ENCODE measurements around the gene BBOX1. TPM values are rescaled to one million over a fixed set of nuclear protein-coding genes. Genes with fewer than 3 reads are reported as not detected.

BBOX1 gene
- total RNA-seq, 4 donors from 2014 or later = not detected

DNA sequence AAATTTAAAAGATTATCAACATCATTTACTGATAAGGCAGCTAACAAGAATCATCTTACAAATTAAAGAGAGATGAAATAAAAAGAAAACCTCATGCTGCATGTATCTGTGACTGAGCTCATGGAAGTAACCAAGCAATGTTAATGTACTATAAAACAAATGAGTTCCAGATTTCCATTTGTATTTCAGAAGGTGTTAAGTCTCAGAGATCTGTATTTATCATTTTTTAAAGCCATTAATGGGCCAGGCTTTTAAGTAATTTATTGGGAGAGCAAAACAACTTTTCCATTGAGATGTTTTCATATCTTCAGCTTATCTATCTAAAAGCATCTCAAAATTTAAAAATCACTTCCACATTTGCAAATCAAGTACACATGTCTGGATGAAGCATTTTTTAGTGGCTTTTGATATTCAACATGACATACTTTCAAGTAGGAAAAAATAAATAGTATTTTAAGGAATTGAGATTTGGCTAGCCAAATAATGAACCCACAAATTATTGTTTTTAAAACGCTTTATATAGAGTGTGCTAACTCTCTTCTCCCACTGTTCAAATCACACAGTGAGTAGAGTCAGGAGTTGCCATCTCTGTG, 17.9 kb upstream of the BBOX1 start:
- 65 to 83% methylated on average over 1 of the region's 1 CpG for WGBS, 2 donors (ENCODE audit: low coverage in 1 of 2)
- H3K4me3 ChIP-seq = no peak overlapping the region
- intact Hi-C loops (cut with DNase I; ENCODE audit: low total_unique reads) = no loop called here
- in situ Hi-C loops (cut with MboI; ENCODE audit: low pct_ligation_motif_present in 1 of 4, low pct_unique_long_range_greater_than_20kb in 1 of 4, low sequenced_read_pairs in 3 of 4) = no loop called here
- no peak overlapping the region for H3K27ac ChIP-seq
- no peaks in the 10 kb centered on the region for H3K9me3 ChIP-seq
- H3K36me3 ChIP-seq = no peaks in the 10 kb centered on the region
- TF ChIP-seq EP300 (IDR thresholded peaks at IDR 0.05; ENCODE audit: low read depth) (no peak), POLR2AphosphoS5 (IDR thresholded peaks at IDR 0.05) (no peak), POLR2A (IDR thresholded peaks at IDR 0.05) (no peak)
- TF ChIP-seq, protein P1, sequence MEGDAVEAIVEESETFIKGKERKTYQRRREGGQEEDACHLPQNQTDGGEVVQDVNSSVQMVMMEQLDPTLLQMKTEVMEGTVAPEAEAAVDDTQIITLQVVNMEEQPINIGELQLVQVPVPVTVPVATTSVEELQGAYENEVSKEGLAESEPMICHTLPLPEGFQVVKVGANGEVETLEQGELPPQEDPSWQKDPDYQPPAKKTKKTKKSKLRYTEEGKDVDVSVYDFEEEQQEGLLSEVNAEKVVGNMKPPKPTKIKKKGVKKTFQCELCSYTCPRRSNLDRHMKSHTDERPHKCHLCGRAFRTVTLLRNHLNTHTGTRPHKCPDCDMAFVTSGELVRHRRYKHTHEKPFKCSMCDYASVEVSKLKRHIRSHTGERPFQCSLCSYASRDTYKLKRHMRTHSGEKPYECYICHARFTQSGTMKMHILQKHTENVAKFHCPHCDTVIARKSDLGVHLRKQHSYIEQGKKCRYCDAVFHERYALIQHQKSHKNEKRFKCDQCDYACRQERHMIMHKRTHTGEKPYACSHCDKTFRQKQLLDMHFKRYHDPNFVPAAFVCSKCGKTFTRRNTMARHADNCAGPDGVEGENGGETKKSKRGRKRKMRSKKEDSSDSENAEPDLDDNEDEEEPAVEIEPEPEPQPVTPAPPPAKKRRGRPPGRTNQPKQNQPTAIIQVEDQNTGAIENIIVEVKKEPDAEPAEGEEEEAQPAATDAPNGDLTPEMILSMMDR (IDR thresholded peaks at IDR 0.05) = no peak
- H3K4me1 ChIP-seq = no peaks in the 10 kb centered on the region
- no peaks in the 10 kb centered on the region for H3K27me3 ChIP-seq
- no peak for DNase-seq

DNA sequence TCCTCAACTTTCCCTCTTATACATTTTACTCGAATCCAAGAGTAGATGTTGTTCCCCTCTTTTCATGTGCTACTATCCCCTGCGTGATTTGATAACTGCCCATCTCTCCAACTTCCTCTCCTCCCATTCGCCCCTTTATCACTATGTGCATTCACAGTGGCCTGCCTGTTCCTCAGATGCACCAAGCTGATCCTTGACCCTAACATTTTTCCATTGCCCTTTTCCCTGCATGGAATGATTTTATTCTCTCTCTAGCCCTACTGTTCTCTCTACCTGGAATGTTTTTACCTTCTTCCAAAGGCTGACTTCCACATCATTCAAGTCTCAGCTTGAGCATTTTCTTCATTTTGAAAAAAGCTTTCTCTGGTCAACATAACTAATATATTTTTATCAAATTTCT, 15.8 kb upstream of the BBOX1 start:
- intact Hi-C loops (cut with DNase I; ENCODE audit: low total_unique reads) = no loop called here
- Histone ChIP-seq H3K27me3 (no peaks in the 10 kb centered on the region), H3K36me3 (no peaks in the 10 kb centered on the region), H3K4me1 (no peaks in the 10 kb centered on the region), H3K27ac (no peak overlapping the region), H3K4me3 (no peak overlapping the region), H3K9me3 (no peaks in the 10 kb centered on the region)
- no peak for TF ChIP-seq POLR2AphosphoS5 (IDR thresholded peaks at IDR 0.05)
- no peak for TF ChIP-seq POLR2A (IDR thresholded peaks at IDR 0.05)
- TF ChIP-seq EP300 (IDR thresholded peaks at IDR 0.05; ENCODE audit: low read depth) = no peak
- TF ChIP-seq, protein P1 (IDR thresholded peaks at IDR 0.05) = no peak
- 75% methylated on average over 3 of the region's 3 CpGs for WGBS, 2 donors (ENCODE audit: low coverage in 1 of 2)
- no peak for DNase-seq
- in situ Hi-C loops (cut with MboI; ENCODE audit: low pct_ligation_motif_present in 1 of 4, low pct_unique_long_range_greater_than_20kb in 1 of 4, low sequenced_read_pairs in 3 of 4) = no loop called here

DNA sequence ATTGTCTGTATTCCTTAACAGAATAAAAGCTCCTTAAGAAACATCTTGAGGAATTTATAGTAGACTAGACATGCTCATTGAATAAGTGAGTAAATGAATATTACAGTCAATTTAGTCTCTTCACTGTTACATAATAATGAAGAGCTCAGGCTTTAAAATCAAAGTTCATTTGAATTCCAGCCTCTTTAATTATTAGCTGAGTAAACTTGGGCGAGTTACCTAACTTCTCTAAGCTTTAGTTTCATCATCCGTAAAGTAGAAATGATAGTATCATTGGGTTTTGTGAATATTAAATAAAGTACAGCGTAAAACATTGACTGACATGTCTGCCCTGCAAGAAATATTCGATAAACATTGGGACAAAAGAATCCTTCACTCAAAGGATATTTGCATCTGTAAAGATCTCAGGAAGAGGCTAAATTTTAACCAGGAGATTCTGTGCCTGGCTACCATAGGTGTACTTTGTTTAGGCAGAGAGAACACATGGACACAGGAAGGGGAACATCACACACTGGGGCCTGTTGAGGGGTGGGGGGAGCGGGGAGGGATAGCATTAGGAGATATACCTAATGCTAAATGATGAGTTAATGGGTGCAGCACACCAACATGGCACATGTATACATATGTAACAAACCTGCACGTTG, 15.2 kb upstream of the BBOX1 start:
- no peaks in the 10 kb centered on the region for H3K36me3 ChIP-seq
- no peaks in the 10 kb centered on the region for H3K4me1 ChIP-seq
- no peak overlapping the region for H3K4me3 ChIP-seq
- in situ Hi-C loops (cut with MboI; ENCODE audit: low pct_ligation_motif_present in 1 of 4, low pct_unique_long_range_greater_than_20kb in 1 of 4, low sequenced_read_pairs in 3 of 4) (no loop called here), intact Hi-C loops (cut with DNase I; ENCODE audit: low total_unique reads) (no loop called here)
- no peaks in the 10 kb centered on the region for H3K27me3 ChIP-seq
- WGBS, 2 donors (ENCODE audit: low coverage in 1 of 2) = 70 to 72% methylated on average over 5 to 6 of the region's 6 CpGs
- no peaks in the 10 kb centered on the region for H3K9me3 ChIP-seq
- TF ChIP-seq POLR2AphosphoS5 (IDR thresholded peaks at IDR 0.05) (no peak), EP300 (IDR thresholded peaks at IDR 0.05; ENCODE audit: low read depth) (no peak), POLR2A (IDR thresholded peaks at IDR 0.05) (no peak)
- TF ChIP-seq, protein P1 (IDR thresholded peaks at IDR 0.05) = no peak
- DNase-seq = no peak
- no peak overlapping the region for H3K27ac ChIP-seq

DNA sequence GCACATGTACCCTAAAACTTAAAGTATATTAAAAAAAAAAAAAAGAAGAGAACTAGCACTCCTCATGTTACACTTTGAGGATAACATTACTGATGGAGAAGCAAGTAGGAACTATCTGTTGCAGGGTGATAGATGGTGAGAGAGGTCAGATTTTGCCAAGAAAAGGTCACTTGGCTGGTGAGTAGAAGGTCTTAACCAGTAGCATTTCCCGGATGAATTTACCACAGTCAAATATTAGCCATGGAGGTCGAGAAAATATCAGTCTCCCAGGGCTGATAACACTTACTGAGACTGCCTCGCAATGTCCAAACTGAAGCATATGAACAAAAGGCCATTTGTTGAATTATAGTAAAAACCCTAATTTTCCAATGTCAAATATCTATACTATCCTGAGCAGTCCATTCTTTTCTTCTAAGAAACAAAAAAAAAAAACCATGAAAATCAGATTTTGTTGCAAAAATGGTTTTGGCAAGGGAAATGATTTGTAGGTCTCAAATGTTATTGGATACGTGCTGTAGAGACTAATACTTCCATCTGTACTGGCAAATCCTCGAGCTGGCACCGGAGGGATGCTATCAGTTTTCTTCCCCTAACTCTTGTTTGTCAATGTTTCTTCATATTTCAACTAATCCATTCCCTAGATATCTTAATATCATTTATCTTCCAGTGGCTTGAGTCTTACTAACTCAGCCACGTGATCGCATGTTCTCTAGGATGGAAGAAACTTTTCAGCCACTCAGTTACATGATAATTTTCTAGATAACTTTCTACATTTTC, 14.5 kb upstream of the BBOX1 start:
- WGBS, 2 donors (ENCODE audit: low coverage in 1 of 2) = 75 to 81% methylated on average over 8 of the region's 8 CpGs
- H3K4me1 ChIP-seq = no peaks in the 10 kb centered on the region
- H3K27ac ChIP-seq = no peak overlapping the region
- no peak for TF ChIP-seq POLR2AphosphoS5 (IDR thresholded peaks at IDR 0.05)
- TF ChIP-seq, protein P1 (IDR thresholded peaks at IDR 0.05) = no peak
- TF ChIP-seq EP300 (IDR thresholded peaks at IDR 0.05; ENCODE audit: low read depth) = no peak
- no peak for TF ChIP-seq POLR2A (IDR thresholded peaks at IDR 0.05)
- intact Hi-C loops (cut with DNase I; ENCODE audit: low total_unique reads) = no loop called here
- H3K36me3 ChIP-seq = no peaks in the 10 kb centered on the region
- no peak overlapping the region for H3K4me3 ChIP-seq
- H3K27me3 ChIP-seq = no peaks in the 10 kb centered on the region
- DNase-seq = no peak
- in situ Hi-C loops (cut with MboI; ENCODE audit: low pct_ligation_motif_present in 1 of 4, low pct_unique_long_range_greater_than_20kb in 1 of 4, low sequenced_read_pairs in 3 of 4) = no loop called here
- H3K9me3 ChIP-seq = no peaks in the 10 kb centered on the region

All from transverse colon (tissue), 4 donors.